GM19372 (cell line): ENCODE results near the gene MICALL1.

ENCODE experiments used
- ATAC-seq: cut with Tn5 transposase; IDR thresholded peaks from one replicate; pipeline ENCODE4 v1.9.1; 2021; ENCODE audit warnings: mild to moderate bottlenecking, low read depth, moderate library complexity; ENCODE audit not compliant: unreplicated experiment

MICALL1 gene

DNA sequence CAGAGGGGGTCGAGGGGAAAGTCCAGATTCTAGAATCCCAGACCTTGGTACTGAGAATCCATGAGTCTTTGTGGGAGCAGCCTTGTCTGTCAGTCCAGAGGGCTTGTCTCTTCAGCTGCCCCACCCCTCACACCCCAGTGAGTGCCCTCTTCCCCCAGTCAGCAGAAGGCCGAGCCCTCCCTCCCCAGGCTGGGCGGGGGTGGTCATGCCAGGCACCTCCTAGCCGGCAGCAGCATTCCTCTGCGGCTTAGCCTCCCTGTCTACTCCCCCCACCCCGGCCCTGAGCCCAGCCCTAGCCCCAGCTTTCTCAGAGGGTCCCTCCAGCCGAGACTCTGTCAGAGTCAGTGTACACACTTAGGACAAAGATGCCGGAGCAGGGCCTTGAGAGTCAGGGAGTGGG, 73.7 kb downstream of the MICALL1 start:
- ATAC-seq, result no peak

DNA sequence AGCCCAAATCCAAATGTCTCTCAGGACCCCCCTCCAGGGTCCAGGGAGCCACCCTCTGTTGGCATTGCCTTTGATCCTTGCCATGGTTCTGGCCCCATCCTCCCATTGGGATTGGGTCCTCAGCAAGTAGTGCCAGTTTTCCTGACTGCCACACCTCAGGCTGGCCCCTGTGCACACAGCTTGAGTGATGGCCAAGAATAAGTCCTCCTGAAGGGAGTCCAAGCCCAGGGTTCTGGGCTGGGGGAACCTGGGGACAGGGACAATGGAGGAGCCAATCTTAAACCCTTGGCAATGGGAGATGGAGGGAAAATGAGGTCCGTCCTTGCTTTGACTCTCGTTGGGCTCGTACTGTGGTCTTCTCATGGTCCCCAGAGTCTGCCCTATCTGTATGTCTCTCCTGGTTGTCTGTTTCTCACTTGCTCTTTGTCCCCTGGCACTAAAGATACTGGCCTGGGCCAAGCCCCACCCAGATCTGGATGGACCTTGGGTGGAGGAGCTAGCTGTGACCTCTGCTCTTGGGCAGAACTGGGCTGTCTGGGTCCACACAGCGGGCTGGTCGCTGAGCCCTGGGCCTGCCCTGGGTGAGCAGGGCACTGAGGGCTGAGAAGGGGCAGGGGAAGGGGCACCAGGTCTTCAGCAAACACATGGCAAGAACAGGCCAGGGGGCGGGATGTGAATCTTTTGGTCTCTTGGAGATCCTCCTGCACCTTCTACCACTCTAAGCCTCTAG, 75.3 kb downstream of the MICALL1 start:
- ATAC-seq, result no peak

- no peak for ATAC-seq
These were observed 76.2 kb downstream of the MICALL1 start for GRCh38 chr22:37982151-37982785.

DNA sequence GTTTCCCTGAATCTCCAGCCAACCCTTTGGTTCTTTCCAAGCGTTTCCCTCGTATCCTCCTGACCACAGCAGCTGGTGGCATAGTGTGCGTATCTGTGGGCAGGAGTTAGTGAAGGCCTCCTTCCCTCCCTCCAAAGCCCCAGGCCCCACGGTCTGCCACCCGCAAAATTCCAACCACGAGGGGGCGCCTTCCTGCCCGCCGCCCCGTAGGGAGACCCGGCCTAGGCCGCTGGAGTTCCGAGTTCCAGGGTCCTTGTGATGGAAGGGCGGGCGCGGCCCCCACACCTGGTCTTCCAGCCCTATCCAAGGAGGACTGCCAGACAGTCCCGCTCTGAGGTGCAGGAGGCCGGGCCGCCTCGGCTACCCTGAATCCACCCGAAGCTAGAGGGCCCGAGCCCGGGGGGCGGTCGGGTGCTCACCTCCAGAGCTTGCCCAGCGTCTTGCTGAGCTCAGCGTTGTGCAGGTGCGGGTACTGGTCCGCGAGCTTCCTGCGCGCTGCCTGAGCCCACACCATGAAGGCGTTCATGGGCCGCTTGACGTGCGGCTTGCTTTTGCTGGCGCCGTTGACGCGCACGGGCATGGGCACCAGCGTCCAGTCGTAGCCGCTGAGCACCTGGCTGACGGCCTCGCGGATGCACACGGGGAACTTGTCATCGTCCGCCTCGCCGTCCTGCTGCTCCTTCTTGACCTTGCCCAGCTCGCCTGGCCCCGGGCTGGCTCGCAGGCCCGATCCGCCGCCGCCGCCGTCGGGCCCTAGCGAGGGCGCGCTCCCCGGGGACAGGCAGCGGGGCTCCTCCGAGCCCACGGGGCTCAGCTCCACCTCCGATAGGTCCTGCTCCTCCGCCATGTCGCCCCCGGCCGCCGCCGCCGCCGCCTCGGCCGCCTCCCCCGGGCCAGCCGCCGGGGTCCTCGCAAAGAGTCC, 77.1 kb downstream of the MICALL1 start:
- ATAC-seq, result no peak

DNA sequence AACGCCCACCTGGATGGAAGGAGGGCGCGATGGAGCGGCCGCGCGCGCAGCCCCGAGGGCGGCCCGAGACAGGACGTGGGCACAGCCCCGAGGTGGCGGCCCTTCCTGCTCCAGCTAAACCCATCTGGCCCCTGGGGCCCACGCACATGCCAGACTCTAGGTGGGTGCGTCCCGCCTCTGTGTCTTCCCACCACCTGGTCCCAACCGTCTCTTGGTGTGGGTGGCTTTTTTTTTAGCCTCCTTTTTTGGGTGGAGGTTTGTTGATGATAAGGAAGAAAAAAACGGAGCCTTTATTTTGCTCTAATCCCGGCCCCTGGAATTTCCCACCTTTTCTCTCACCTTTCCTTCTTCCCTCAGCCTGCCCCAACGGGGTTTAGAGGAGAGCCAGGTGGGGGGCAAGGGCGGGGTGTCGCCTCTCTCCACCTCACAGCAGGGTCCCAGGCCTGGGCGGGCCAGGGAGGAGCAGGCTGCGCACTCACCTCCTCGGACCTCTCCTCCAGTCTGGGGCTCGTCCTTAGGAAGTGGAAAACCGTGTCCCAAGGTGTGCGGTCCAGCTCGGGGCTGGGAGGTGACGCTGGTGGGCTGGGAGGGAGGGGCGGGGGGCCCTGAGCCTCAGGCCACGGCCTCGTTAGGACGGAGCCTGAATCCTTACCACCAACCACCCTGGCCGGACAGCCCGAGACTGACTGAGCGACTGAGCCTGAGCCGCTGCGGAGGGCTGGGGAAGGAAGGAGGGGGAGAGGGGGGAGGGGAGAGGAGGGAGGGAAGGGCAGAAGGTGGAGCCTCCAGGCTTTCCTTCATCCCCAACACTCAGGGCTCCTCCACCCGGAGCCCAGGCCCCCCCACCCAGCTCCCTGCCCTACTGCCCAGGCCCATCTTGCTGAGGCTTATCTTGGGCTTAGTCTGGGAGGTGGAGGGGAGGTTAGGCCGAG, 78.0 kb downstream of the MICALL1 start, which contains the start of gene SOX10:
Gene SOX10 (minus strand): TSS at position 696 of the 932 bp plus-strand sequence. CDS start 771 bp downstream, outside the sequence.
- ATAC-seq, result no peak

GRCh38 chr22:37985050-37985585, 79.0 kb downstream of the MICALL1 start:
- no peak for ATAC-seq

GRCh38 chr22:37985751-37986281, 79.7 kb downstream of the MICALL1 start:
- no peak for ATAC-seq

GRCh38 chr22:37986371-37986770, 80.3 kb downstream of the MICALL1 start:
- ATAC-seq, result no peak

GRCh38 chr22:37989146-37990045, 83.3 kb downstream of the MICALL1 start:
- no peak for ATAC-seq

- ATAC-seq, result no peak
These were observed 84.2 kb downstream of the MICALL1 start for GRCh38 chr22:37990301-37990700.

GRCh38 chr22:37990862-37991261, 84.8 kb downstream of the MICALL1 start:
- ATAC-seq, result no peak

DNA sequence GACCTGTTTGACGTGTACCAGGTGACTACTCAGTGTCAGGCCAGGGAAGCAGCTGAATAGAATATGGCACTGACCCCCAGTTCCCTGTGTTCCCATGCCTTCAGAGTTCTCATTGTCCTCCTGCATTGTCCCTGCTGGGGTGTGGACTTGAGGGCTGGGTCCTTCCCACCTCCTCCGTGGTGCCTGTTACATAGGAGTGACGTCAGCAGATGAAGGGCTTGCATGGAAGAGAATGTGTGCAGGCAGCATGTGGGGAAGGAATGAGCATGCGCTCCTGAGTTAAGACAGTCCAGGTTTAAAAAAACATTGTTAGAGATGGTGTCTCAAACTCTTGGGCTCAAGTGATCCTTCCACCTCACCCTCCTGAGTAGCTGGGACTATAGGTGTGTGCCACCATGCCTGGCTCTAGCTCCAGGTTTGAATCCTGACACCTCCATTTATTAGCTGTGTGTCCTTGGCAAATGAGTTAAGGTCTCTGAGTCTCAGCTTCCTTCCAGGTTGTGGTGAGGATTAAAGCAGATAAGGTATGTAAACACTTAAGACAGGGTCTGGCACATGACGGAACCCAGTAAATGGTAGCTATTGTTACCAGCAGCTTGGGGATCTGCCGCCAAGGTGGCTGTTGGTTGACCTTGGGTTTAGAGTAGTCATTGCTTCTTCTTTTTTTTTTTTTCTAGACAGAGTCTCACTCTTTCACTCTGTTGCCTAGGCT, 85.8 kb downstream of the MICALL1 start:
- no peak for ATAC-seq
